SH-SY5Y (cell line): Measurements from ENCODE around the gene ADGRA1.

Experiments
- GATA2 ChIP-seq: IDR thresholded peaks from 2 replicates; pipeline ENCODE4 v1.6.1; 2011; ENCODE audit warnings: mild to moderate bottlenecking, low read depth, low read length
- GATA3 ChIP-seq: IDR thresholded peaks from 2 replicates; pipeline ENCODE4 v1.6.1; 2011; ENCODE audit warnings: low read depth, mild to moderate bottlenecking, low read length, moderate library complexity

GRCh38 chr10:133056651-133057178 is 31.0 kb upstream of the ADGRA1 start:
- no peak for TF ChIP-seq GATA3
- TF ChIP-seq GATA2, result no peak
